ENCODE measurements around the gene RAD18.

- TF ChIP-seq, protein P1, sequence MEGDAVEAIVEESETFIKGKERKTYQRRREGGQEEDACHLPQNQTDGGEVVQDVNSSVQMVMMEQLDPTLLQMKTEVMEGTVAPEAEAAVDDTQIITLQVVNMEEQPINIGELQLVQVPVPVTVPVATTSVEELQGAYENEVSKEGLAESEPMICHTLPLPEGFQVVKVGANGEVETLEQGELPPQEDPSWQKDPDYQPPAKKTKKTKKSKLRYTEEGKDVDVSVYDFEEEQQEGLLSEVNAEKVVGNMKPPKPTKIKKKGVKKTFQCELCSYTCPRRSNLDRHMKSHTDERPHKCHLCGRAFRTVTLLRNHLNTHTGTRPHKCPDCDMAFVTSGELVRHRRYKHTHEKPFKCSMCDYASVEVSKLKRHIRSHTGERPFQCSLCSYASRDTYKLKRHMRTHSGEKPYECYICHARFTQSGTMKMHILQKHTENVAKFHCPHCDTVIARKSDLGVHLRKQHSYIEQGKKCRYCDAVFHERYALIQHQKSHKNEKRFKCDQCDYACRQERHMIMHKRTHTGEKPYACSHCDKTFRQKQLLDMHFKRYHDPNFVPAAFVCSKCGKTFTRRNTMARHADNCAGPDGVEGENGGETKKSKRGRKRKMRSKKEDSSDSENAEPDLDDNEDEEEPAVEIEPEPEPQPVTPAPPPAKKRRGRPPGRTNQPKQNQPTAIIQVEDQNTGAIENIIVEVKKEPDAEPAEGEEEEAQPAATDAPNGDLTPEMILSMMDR (IDR thresholded peaks at IDR 0.05): no peak
- TF ChIP-seq POLR2A (IDR thresholded peaks at IDR 0.05): no peak
- TF ChIP-seq EP300 (IDR thresholded peaks at IDR 0.05): no peak
Observed at GRCh38 chr3:9009976-9010545, 46.8 kb upstream of the RAD18 start.
